SK-N-SH (cell line): ENCODE data around the gene GRK1. TPM values are rescaled to one million over a fixed set of nuclear protein-coding genes. Genes with fewer than 3 reads are reported as not detected.

Experiments used
- CTCF ChIA-PET: fragments of 300-600, 350-600 bp; formaldehyde crosslinking; extraction: SDS; loops from one replicate; lab custom pipeline; 2021; lab: Yijun Ruan, JAX
- POLR2A ChIA-PET: fragments of 350-600 bp; sonication (Branson Sonifier 250); formaldehyde crosslinking; extraction: SDS; loops from one replicate; lab custom pipeline; 2020; ENCODE audit warnings: antibody characterized with exemption, inconsistent platforms; lab: Yijun Ruan, JAX
- DNase-seq: peaks from one replicate; pipeline ENCODE4 v3.0.0; 2012
- H2AFZ ChIP-seq: fragments of 200-600 bp; sonication (generic); 2 replicates; pipeline ENCODE4 v1.8.1; 2016; ENCODE audit warnings: antibody characterized with exemption, mild to moderate bottlenecking, low read depth
- H3F3A ChIP-seq: fragments of 200-600 bp; sonication (generic); replicated peaks from 2 replicates; pipeline ENCODE3; 2016; ENCODE audit warnings: antibody characterized with exemption, mild to moderate bottlenecking; ENCODE audit not compliant: insufficient read depth
- H3K27ac ChIP-seq, 2 experiments: fragments of 200-500 bp in 1 of 2; fragments of 200-600 bp in 1 of 2; sonication (Bioruptor generic) in 1 of 2; sonication (generic), shearing (Covaris generic) in 1 of 2; 2 replicates each; pipeline versions ENCODE4 v1.5.1 to v1.6.1; 2014 to 2016; ENCODE audit warnings: low read depth in 2 of 2, inconsistent platforms in 1 of 2, low read length in 1 of 2, mild to moderate bottlenecking in 1 of 2, mixed read lengths in 1 of 2
- H3K27me3 ChIP-seq: fragments of 200-600 bp; sonication (generic), shearing (Covaris generic); 2 replicates; pipeline ENCODE4 v1.6.1; 2016; ENCODE audit warnings: mixed run types; ENCODE audit not compliant: insufficient read depth
- H3K36me3 ChIP-seq, 2 experiments: fragments of 200-500 bp in 1 of 2; fragments of 200-600 bp in 1 of 2; sonication (Bioruptor generic) in 1 of 2; sonication (generic) in 1 of 2; replicated peaks in 1 of 2; 2 replicates each; pipeline versions ENCODE3 to v1.5.1; 2014 to 2016; ENCODE audit warnings: low read length in 1 of 2, mild to moderate bottlenecking in 1 of 2; ENCODE audit not compliant: insufficient read depth in 2 of 2, control insufficient read depth in 1 of 2
- H3K4me1 ChIP-seq, 2 experiments: fragments of 200-500 bp in 1 of 2; fragments of 200-600 bp in 1 of 2; sonication (Bioruptor generic) in 1 of 2; sonication (generic), shearing (Covaris generic) in 1 of 2; 2 replicates each; pipeline versions ENCODE4 v1.5.1 to v1.6.1; 2014 to 2016; ENCODE audit warnings: low read depth in 1 of 2, low read length in 1 of 2, mixed run types in 1 of 2; ENCODE audit not compliant: insufficient read depth in 2 of 2, control insufficient read depth in 1 of 2
- H3K4me2 ChIP-seq: fragments of 200-600 bp; sonication (generic), shearing (Covaris generic); 2 replicates; pipeline ENCODE4 v1.6.1; 2017; ENCODE audit warnings: mixed run types
- H3K4me3 ChIP-seq, 2 experiments: fragments of 200-500 bp in 1 of 2; fragments of 200-600 bp in 1 of 2; sonication (Bioruptor generic) in 1 of 2; sonication (generic), shearing (Covaris generic) in 1 of 2; 2 replicates each; pipeline versions ENCODE4 v1.5.1 to v1.8.1; 2014 to 2016; ENCODE audit warnings: low read depth in 2 of 2, inconsistent platforms in 1 of 2, low read length in 1 of 2, mild to moderate bottlenecking in 1 of 2, mixed read lengths in 1 of 2, moderate library complexity in 1 of 2
- H3K79me2 ChIP-seq: fragments of 200-600 bp; sonication (generic); 2 replicates; pipeline ENCODE4 v1.8.1; 2017; ENCODE audit warnings: mild to moderate bottlenecking; ENCODE audit not compliant: insufficient read depth
- H3K9ac ChIP-seq: fragments of 200-600 bp; sonication (generic); 2 replicates; pipeline ENCODE4 v1.6.1; 2017; ENCODE audit warnings: mixed run types
- H3K9me2 ChIP-seq: fragments of 200-600 bp; sonication (generic); 2 replicates; pipeline ENCODE4 v1.6.1; 2017; ENCODE audit warnings: mixed run types
- H3K9me3 ChIP-seq: fragments of 200-600 bp; sonication (generic); 2 replicates; pipeline ENCODE4 v1.6.1; 2017; ENCODE audit warnings: mixed run types, mild to moderate bottlenecking, moderate library complexity
- H4K20me1 ChIP-seq: fragments of 200-600 bp; sonication (generic); 2 replicates; pipeline ENCODE4 v1.6.1; 2017; ENCODE audit warnings: mild to moderate bottlenecking, mixed run types; ENCODE audit not compliant: insufficient read depth
- CTCF ChIP-seq: fragments of 200-600 bp; sonication (generic); IDR thresholded peaks from 2 replicates; pipeline ENCODE4 v1.6.1; 2017; ENCODE audit warnings: antibody characterized with exemption, mild to moderate bottlenecking, moderate library complexity
- EZH2phosphoT487 ChIP-seq: fragments of 200-600 bp; sonication (generic); IDR thresholded peaks from 2 replicates; pipeline ENCODE4 v1.6.1; 2017; ENCODE audit warnings: low read depth, mixed run types, mild to moderate bottlenecking, antibody characterized with exemption, moderate library complexity, borderline replicate concordance
- FOXM1 ChIP-seq: IDR thresholded peaks from 2 replicates; pipeline ENCODE4 v1.4.0; 2012; ENCODE audit warnings: low read depth, mild to moderate bottlenecking
- GATA2 ChIP-seq: sonication (generic); formaldehyde crosslinking; IDR thresholded peaks from 2 replicates; pipeline ENCODE4 v1.5.0; 2020; ENCODE audit warnings: mild to moderate bottlenecking, missing genetic modification reagents
- IRF3 ChIP-seq: fragments of 150-350 bp; IDR thresholded peaks from 2 replicates; pipeline ENCODE4 v1.6.1; 2016; ENCODE audit warnings: mild to moderate bottlenecking, low read depth, low read length
- MEF2A ChIP-seq: IDR thresholded peaks from 2 replicates; pipeline ENCODE4 v1.4.0; 2012; ENCODE audit warnings: low read depth, borderline replicate concordance
- NRF1 ChIP-seq: IDR thresholded peaks from 2 replicates; pipeline ENCODE4 v1.6.1; 2012; ENCODE audit warnings: low read depth, mild to moderate bottlenecking, low read length
- RAD21 ChIP-seq: IDR thresholded peaks from 2 replicates; pipeline ENCODE4 v1.6.1; 2012; ENCODE audit warnings: mild to moderate bottlenecking, low read length
- RCOR1 ChIP-seq: fragments of 150-350 bp; IDR thresholded peaks from 2 replicates; pipeline ENCODE4 v1.6.1; 2017; ENCODE audit warnings: antibody characterized with exemption, low read length
- RXRA ChIP-seq: IDR thresholded peaks from 2 replicates; pipeline ENCODE4 v1.4.0; 2012; ENCODE audit warnings: low read depth, mild to moderate bottlenecking, borderline replicate concordance
- SIN3A ChIP-seq: IDR thresholded peaks from 2 replicates; pipeline ENCODE4 v1.6.1; 2012; ENCODE audit warnings: low read depth, mild to moderate bottlenecking, low read length, moderate library complexity, borderline replicate concordance
- SMC3 ChIP-seq: IDR thresholded peaks from 2 replicates; pipeline ENCODE4 v1.6.1; 2012; ENCODE audit warnings: low read depth, low read length, improper control_type of control experiment
- TAF1 ChIP-seq: IDR thresholded peaks from 2 replicates; pipeline ENCODE4 v1.6.1; 2012; ENCODE audit warnings: low read depth, mild to moderate bottlenecking, low read length, moderate library complexity, borderline replicate concordance
- TCF12 ChIP-seq: IDR thresholded peaks from 2 replicates; pipeline ENCODE4 v1.4.0; 2012
- TEAD4 ChIP-seq: IDR thresholded peaks from 2 replicates; pipeline ENCODE4 v1.4.0; 2012; ENCODE audit warnings: mild to moderate bottlenecking, borderline replicate concordance; ENCODE audit not compliant: insufficient read depth
- YY1 ChIP-seq: IDR thresholded peaks from 2 replicates; pipeline ENCODE4 v1.4.0; 2012; ENCODE audit warnings: low read depth, mild to moderate bottlenecking
- WGBS: methylation state at CpG from one replicate; pipeline ENCODE4 v1.1.6; 2017; ENCODE audit warnings: low lambda C conversion rate; 5-methylcytosine and 5-hydroxymethylcytosine counted together
- polyA plus RNA-seq, 3 experiments: library from polyadenylated mRNA; depleted of rRNA; stranded (reverse); fragments of >200 nt; gene quantifications; 2 replicates each; pipeline ENCODE4 v1.2.3, GENCODE V29; 2012
- TF ChIP-seq, protein P1 (sequence below): IDR thresholded peaks from 2 replicates; pipeline ENCODE4 v1.4.0; 2012; ENCODE audit warnings: low read depth, borderline replicate concordance
- TF ChIP-seq, protein P2 (sequence below): IDR thresholded peaks from 2 replicates; pipeline ENCODE4 v1.4.0; 2012; ENCODE audit warnings: low read depth

Gene GRK1
- polyA plus RNA-seq, 1 of the 3 experiments (the other 2 are of a cell fraction): 0.12 TPM

DNA sequence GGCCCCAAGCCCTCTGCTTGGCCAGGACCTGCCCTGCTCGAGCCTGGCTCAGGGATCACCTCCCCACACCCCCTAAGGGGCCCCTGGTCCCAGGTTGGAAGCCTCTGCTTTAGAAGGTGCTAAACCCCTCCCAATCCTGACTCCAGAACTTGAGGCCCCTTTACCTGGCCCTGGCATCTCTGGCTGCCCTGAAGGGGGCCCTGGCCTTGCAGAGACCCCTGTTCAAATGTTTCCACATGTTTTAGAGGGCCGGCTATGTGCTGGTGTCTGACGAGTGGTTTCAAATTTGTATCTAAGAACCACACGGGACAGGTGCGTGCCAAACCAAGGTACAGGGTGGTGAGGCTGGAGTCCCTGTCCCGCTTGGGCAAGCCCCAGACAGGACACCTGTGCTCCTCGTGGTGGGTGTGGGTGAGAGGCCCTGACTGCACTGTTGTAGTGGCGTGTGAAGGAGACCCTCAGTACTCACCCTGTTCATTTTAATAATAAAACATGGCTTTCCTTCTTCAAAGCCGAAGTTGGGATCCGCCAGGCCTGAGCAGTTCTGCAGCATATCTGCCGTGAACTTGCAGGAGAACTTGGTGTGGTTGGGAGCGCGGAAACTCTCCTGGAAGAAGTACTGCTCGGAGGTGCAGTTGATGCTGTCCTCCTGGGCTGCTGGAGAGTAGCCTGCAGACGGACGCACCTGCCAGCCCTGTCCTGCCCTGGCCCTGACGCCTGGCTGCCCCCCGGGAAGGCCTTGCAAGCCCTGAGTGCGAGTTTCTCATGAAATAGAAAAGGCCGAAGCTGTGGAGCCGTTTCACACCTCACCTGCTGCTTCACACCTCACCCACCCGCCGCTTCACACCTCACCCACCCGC is 14.4 kb upstream of the GRK1 start:
- Histone ChIP-seq H3K79me2 (no peaks in the 10 kb centered on the region), H3K4me1 (peaks cover 4 to 11% of the 10 kb centered on the region in 2 experiments; a peak in 2 of 4 replicates), H3K27me3 (no peaks in the 10 kb centered on the region), H3K27ac (no peak overlapping the region), H3K9ac (no peak overlapping the region), H3F3A (no peaks in the 10 kb centered on the region), H4K20me1 (no peaks in the 10 kb centered on the region), H3K4me3 (no peak overlapping the region), H2AFZ (no peak overlapping the region), H3K4me2 (no peak overlapping the region), H3K9me2 (no peaks in the 10 kb centered on the region), H3K9me3 (no peaks in the 10 kb centered on the region), H3K36me3 (no peaks in the 10 kb centered on the region)
- DNase-seq: no peak
- 91% methylated on average over 19 of the region's 24 CpGs for WGBS
- CTCF ChIA-PET: interaction anchor here (2.2 kb wide), 1 partner anchor 72 kb away, joined by 9 read pairs; no protein-coding TSS in a partner anchor
- TF ChIP-seq NRF1 (no peak), SMC3 (no peak), YY1 (no peak), FOXM1 (no peak), TAF1 (no peak), IRF3 (no peak), RCOR1 (no peak), TCF12 (no peak), SIN3A (no peak), EZH2phosphoT487 (no peak), RAD21 (no peak), RXRA (no peak), MEF2A (no peak), GATA2 (CRISPR knock-in tag) (no peak), CTCF (no peak), TEAD4 (no peak)
- TF ChIP-seq, protein P1, sequence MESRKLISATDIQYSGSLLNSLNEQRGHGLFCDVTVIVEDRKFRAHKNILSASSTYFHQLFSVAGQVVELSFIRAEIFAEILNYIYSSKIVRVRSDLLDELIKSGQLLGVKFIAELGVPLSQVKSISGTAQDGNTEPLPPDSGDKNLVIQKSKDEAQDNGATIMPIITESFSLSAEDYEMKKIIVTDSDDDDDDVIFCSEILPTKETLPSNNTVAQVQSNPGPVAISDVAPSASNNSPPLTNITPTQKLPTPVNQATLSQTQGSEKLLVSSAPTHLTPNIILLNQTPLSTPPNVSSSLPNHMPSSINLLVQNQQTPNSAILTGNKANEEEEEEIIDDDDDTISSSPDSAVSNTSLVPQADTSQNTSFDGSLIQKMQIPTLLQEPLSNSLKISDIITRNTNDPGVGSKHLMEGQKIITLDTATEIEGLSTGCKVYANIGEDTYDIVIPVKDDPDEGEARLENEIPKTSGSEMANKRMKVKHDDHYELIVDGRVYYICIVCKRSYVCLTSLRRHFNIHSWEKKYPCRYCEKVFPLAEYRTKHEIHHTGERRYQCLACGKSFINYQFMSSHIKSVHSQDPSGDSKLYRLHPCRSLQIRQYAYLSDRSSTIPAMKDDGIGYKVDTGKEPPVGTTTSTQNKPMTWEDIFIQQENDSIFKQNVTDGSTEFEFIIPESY: no peak
- TF ChIP-seq, protein P2, sequence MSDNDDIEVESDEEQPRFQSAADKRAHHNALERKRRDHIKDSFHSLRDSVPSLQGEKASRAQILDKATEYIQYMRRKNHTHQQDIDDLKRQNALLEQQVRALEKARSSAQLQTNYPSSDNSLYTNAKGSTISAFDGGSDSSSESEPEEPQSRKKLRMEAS: no peak
- POLR2A ChIA-PET: no interaction called here
